Measurements from ENCODE around the gene ZNF618.
"Not testable (repeated sequence)": the region's sequence is repeated elsewhere in the genome, so short reads cannot be mapped to it uniquely, and the experiment has no call there.

Gene ZNF618

GRCh38 chr9:113991714-113992113 is 115.6 kb downstream of the ZNF618 start:
- DNase-seq: no peak
- in situ Hi-C loops (cut with HindIII; ENCODE audit: low pct_ligation_motif_present, low pct_unique_long_range_greater_than_20kb, low sequenced_read_pairs): no loop called here

- in situ Hi-C loops (cut with HindIII; ENCODE audit: low pct_ligation_motif_present, low pct_unique_long_range_greater_than_20kb, low sequenced_read_pairs): no loop called here
- DNase-seq: no peak
Measured at GRCh38 chr9:113992276-113992951, 116.3 kb downstream of the ZNF618 start.

DNA sequence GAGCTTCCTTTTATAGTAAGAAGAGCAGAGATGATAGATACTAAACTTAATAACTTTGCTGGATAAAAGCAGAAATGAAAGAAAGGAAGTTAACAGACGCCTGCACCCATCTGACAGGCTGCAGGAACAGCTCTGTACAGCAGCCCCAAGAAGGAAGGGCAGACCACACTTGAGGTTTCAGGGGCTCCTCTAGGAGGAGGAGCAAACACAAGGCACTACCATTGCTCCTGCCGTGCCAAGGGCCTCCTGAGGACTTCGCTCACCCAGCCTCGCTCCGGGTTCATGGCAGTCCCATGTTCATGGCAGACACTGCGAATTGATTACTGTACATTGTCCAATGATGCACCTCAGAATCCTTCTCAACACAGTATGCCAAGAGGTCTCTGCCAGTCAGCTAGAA is 116.9 kb downstream of the ZNF618 start:
- no peak for DNase-seq
- in situ Hi-C loops (cut with HindIII; ENCODE audit: low pct_ligation_motif_present, low pct_unique_long_range_greater_than_20kb, low sequenced_read_pairs): no loop called here

- in situ Hi-C loops (cut with HindIII; ENCODE audit: low pct_ligation_motif_present, low pct_unique_long_range_greater_than_20kb, low sequenced_read_pairs): no loop called here
- no peak for DNase-seq
Measured at GRCh38 chr9:113993838-113994540, 117.9 kb downstream of the ZNF618 start.

GRCh38 chr9:113995401-113995800 is 119.3 kb downstream of the ZNF618 start:
- DNase-seq: no peak
- in situ Hi-C loops (cut with HindIII; ENCODE audit: low pct_ligation_motif_present, low pct_unique_long_range_greater_than_20kb, low sequenced_read_pairs): no loop called here

- no peak for DNase-seq
- in situ Hi-C loops (cut with HindIII; ENCODE audit: low pct_ligation_motif_present, low pct_unique_long_range_greater_than_20kb, low sequenced_read_pairs): no loop called here
Measured at GRCh38 chr9:113995963-113996362, 119.9 kb downstream of the ZNF618 start.

DNA sequence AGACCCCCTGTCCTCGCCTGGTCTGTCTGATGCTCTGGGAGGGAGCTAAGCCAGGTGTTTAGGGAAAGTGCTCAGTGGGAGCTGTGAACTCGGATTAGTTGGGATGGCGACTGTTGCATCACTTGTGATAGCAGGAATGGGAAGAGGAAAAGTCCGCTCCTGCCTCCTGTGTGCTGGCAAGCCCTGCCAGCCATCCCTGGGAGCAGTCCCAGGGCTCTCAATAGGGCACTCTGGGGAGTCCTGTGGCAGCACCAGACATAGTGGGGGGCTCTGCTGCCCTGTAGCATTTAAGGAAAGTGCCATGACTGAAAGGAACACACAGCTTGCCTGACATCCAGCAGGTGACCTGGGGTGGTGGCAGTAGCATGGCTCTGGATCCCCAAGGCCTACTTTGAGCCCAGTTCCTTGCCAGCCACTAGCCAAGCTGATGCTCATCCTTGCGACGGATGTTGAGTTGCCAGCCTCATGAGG is 120.5 kb downstream of the ZNF618 start:
- in situ Hi-C loops (cut with HindIII; ENCODE audit: low pct_ligation_motif_present, low pct_unique_long_range_greater_than_20kb, low sequenced_read_pairs): no loop called here
- DNase-seq: no peak

DNA sequence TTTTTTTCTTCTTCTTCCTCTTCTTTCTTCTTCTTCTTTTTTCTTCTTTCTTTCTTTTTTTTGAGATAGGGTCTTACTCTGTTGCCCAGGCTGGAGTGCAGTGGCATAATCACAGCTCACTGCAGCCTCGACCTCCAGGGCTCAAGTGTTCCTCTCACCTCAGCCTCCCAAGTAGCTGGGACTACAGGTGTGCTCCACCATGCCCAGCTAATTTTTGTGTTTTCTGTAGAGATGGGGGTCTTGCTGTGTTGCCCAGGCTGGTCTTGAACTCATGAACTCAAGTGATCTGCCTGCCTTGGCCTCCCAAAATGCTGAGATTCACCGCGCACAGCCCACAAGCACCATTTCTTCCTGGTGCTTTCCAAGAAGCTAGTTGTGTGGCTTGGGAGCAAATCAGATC is 121.0 kb downstream of the ZNF618 start:
- in situ Hi-C loops (cut with HindIII; ENCODE audit: low pct_ligation_motif_present, low pct_unique_long_range_greater_than_20kb, low sequenced_read_pairs); DNase-seq: not testable (repeated sequence)

DNA sequence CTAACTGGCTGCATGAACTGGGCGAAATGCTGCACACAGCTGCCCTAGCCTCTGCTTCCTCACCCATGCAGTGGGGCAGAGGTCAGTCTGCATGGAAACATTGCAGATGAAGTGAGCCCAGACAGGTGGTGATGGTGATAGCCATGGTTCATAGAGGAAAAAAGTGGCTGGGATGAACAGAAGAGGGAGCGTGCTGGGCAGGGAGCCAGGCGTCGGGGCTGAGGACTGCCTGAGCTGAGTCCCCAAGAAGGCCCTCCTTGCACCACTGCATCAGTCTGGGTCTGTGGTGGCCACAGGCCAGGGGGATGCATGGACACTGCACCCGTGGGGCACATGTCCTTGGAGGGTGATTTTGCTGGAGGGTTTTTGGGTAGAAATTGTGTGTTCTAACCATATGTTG is 121.5 kb downstream of the ZNF618 start:
- in situ Hi-C loops (cut with HindIII; ENCODE audit: low pct_ligation_motif_present, low pct_unique_long_range_greater_than_20kb, low sequenced_read_pairs): no loop called here
- DNase-seq: no peak

GRCh38 chr9:113998114-113998513 is 122.0 kb downstream of the ZNF618 start:
- DNase-seq: no peak
- in situ Hi-C loops (cut with HindIII; ENCODE audit: low pct_ligation_motif_present, low pct_unique_long_range_greater_than_20kb, low sequenced_read_pairs): no loop called here

DNA sequence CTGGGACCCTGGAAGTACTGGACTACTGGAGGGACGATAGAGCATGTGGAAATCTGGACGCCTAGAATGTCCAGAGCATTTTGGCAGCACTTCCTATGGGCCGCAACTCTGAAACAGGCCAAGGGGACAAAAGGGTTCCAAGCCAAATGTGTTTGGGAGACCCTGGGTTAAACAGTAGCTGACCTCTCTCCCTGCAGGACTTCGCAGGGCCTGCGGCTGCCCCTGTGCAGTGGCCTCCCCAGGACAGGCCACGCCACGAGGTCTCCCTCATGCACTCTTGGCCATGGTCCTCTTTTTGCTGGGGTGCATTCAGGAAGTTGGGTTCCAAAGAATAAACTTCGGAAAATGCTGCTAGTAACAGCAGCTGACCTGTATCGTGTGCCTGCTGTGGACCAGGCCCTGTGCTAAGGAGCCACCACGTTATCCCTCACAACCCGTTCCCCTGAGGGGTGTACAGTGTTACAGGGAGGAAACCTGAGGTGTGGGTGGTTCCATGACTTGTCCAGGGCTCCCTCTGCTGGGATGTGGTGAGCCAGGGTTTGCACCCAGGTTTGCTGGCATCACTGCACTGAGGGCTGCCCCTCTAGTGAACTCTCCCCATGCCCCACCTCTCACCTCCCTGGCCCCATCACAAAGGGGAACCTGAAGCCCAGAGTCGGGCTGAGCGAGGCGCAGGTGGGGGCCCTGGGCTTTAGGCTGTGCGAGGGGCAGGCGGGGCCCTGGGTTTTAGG is 122.6 kb downstream of the ZNF618 start:
- in situ Hi-C loops (cut with HindIII; ENCODE audit: low pct_ligation_motif_present, low pct_unique_long_range_greater_than_20kb, low sequenced_read_pairs): no loop called here
- DNase-seq: peak; percentile 15

- DNase-seq: no peak
- in situ Hi-C loops (cut with HindIII; ENCODE audit: low pct_ligation_motif_present, low pct_unique_long_range_greater_than_20kb, low sequenced_read_pairs): no loop called here
Measured at GRCh38 chr9:113999256-114000062, 123.3 kb downstream of the ZNF618 start.

- in situ Hi-C loops (cut with HindIII; ENCODE audit: low pct_ligation_motif_present, low pct_unique_long_range_greater_than_20kb, low sequenced_read_pairs): no loop called here
Measured at GRCh38 chr9:114000063-114000454, 124.0 kb downstream of the ZNF618 start.

DNA sequence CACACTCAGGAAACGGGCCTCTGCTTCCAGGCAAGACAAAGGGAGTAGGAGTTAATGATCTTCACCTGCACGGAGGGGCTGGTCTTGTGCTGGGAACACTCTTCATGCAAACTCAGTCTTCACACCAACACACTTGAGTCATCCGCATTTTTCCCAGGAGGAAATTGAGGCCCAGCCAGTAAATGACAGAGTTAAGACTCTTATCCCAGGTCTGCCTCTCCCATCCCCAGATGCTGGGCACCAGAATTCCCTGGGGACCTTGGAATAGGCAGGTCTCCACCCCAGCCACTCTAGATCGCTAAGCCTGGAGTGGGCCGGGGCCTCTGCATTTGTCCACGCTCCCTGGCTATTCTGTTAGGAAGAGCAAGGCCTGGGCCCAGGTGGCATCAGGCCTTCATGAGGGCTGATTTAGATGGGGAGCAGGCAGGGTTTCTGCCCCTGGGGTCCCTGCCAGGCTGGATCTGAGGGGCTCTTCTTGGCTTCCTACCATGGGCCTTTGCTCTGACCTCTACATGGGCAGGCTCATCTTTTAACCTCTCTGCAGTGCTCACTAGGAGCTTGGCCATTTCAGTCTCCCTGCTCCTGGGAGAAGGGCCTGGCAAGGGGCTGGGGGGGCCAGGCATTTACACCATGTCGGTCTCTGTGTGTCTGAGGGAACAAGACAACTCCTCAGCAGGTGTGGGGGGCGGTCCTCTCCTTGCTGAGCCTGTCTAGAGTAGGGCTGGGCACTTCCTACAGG is 124.7 kb downstream of the ZNF618 start:
- in situ Hi-C loops (cut with HindIII; ENCODE audit: low pct_ligation_motif_present, low pct_unique_long_range_greater_than_20kb, low sequenced_read_pairs): no loop called here
- no peak for DNase-seq

More at GRCh38 chr9:114000063-114000454, 124.0 kb downstream of the ZNF618 start:
- DNase-seq: no peak

- DNase-seq: no peak
- in situ Hi-C loops (cut with HindIII; ENCODE audit: low pct_ligation_motif_present, low pct_unique_long_range_greater_than_20kb, low sequenced_read_pairs): no loop called here
Measured at GRCh38 chr9:114001410-114001685, 125.2 kb downstream of the ZNF618 start.

DNA sequence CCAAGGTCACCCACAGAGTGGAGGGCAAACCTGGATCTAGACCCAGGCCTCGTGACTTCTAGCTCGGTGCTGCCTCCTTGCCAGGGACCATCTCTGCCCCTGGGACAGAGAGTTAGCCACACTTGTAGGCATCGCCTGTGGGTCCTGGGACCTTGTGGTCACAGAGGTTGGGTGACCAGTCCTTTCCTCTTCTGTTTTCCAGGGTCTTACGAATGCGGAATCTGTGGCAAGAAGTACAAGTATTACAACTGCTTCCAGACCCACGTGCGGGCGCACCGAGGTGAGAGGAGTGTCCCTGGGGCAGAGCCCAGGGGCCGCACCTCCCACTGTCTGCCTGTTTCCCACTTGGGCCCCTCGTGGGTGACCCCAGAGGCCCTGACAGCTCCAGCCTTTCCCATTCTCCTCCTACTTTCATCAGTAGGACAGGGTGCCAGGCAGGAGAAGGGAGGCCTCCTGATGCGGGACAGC is 125.7 kb downstream of the ZNF618 start:
- no peak for DNase-seq

DNA sequence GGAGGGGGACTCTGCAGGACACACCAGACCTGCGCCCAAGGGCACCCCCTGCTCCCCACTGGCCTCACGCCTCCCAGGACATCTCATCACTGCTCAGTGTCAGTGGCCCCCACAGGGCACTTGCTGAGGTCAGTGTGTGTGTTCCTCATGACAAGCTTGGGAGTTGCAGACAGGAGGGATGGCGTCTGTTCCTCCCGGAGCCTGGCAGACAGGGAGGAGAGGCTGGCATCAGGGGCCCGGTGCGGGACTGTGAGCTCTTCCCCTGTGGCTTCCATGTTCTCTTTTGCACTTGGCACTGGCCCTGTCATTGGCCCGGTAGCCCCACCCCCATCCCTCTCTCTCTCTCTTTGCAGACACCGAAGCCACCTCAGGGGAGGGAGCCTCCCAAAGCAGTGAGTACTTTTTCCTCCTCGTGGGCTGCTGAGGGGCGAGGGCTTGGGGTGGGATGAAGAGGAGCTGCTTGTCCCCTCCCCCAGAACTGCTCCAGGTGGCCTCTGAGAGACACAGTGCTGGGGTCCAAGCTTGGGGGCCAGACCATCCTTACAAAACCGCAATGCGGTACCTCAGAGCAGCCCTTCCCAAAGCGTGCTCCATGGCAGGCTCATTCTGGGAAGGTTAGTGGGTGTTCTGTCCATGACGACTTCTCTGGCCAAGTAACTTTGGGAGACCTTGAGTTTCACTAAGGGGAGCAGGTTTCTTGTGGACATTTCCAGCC is 126.3 kb downstream of the ZNF618 start:
- in situ Hi-C loops (cut with HindIII; ENCODE audit: low pct_ligation_motif_present, low pct_unique_long_range_greater_than_20kb, low sequenced_read_pairs): no loop called here
- no peak for DNase-seq

More for the DNA sequence above, 125.7 kb downstream of the ZNF618 start:
- in situ Hi-C loops (cut with HindIII; ENCODE audit: low pct_ligation_motif_present, low pct_unique_long_range_greater_than_20kb, low sequenced_read_pairs): no loop called here

DNA sequence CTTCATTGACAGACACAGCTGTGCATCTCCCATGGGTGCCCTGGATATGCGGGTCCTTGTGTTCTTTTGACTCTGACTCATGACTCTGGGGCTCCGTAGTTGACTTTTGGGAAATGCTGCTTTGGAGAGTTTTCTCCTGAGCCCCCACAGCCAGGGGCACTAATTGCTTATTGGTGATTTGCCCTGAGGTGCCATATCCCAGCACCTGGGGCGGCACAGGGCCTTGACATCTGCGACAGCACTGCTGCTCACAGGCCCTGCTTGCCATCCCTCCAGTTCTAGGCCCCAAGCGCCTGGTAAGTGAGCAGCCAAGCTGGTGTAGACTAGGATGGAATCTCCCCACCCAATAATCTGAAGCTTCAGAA is 126.9 kb downstream of the ZNF618 start:
- in situ Hi-C loops (cut with HindIII; ENCODE audit: low pct_ligation_motif_present, low pct_unique_long_range_greater_than_20kb, low sequenced_read_pairs): no loop called here

More for the DNA sequence above, 126.9 kb downstream of the ZNF618 start:
- DNase-seq: no peak

All from ACHN (cell line).